HG03039 (cell line): ENCODE data around the gene IMPDH1.
A peak's percentile ranks its signal among the peaks of the same experiment; 100 is the strongest.

ENCODE experiments used
- ATAC-seq: cut with Tn5 transposase; IDR thresholded peaks from one replicate; pipeline ENCODE4 v1.9.1; 2021; ENCODE audit warnings: mild to moderate bottlenecking, moderate library complexity; ENCODE audit not compliant: unreplicated experiment

Gene IMPDH1

GRCh38 chr7:128363261-128363721, 46.5 kb downstream of the IMPDH1 start:
- no peak for ATAC-seq

GRCh38 chr7:128362670-128363069, 47.1 kb downstream of the IMPDH1 start:
- no peak for ATAC-seq

- ATAC-seq, result no peak
Measured at GRCh38 chr7:128361411-128362379, 48.1 kb downstream of the IMPDH1 start, which contains the start of gene PRRT4. TSS of gene PRRT4 (minus strand) at chr7:128361690.

DNA sequence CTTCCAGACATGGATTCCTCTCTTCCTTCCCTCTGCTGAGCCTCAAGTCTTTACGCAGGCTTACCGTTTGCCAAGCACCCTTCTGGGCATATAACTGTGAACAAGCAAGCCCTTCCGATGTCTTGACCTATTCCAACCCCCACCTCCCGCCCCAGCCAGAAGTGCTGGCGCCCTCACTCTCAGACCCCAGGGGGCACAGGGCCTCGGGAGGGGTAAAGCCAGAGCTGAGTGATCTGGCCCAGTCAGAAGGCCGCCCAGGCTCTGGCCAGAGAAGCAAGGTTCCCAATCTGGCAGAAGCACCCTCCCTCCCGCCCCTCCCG, 49.5 kb downstream of the IMPDH1 start:
- no peak for ATAC-seq

- no peak for ATAC-seq
Measured at GRCh38 chr7:128359939-128360338, 49.8 kb downstream of the IMPDH1 start.

DNA sequence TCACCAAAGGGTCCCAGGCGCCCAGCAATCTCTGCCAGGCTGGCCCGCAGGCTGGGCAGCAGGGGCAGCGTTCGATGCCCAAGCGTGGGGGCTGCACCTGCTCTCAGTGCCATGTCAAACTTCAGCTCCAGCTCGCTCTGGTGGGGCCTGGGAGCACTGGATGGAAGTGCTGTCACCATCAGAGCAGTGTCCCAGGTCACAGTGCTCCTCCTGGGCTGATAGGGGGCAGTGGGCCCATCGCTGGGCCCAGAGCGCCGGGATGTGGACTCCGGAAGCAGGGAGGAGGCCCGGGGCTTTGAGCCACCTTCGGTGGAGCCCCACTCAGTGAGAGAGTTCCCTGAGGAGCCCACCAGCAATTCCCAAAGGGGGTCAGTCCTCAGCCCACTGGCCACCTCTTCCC, 50.4 kb downstream of the IMPDH1 start:
- ATAC-seq, result no peak

DNA sequence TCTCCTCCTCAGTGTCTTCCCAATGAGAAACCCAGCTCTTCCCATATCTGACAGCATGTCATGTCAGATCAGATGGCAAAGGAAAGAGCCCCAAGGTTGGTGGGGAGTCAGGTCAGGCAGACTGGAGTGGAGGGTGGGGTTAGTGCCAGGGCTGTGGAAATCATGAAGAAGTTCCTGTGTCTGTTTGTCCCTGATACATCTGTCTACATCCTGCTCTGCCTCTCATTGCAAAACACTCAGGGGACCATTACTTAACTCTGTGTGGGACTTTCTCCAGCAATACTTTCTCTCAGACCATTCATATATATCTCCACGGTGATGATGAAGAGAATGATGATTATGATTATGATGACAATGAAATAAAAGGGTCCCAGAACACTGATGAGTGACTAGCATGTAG, 51.5 kb downstream of the IMPDH1 start:
- no peak for ATAC-seq

- ATAC-seq, result no peak
Measured at GRCh38 chr7:128357217-128357613, 52.6 kb downstream of the IMPDH1 start.

DNA sequence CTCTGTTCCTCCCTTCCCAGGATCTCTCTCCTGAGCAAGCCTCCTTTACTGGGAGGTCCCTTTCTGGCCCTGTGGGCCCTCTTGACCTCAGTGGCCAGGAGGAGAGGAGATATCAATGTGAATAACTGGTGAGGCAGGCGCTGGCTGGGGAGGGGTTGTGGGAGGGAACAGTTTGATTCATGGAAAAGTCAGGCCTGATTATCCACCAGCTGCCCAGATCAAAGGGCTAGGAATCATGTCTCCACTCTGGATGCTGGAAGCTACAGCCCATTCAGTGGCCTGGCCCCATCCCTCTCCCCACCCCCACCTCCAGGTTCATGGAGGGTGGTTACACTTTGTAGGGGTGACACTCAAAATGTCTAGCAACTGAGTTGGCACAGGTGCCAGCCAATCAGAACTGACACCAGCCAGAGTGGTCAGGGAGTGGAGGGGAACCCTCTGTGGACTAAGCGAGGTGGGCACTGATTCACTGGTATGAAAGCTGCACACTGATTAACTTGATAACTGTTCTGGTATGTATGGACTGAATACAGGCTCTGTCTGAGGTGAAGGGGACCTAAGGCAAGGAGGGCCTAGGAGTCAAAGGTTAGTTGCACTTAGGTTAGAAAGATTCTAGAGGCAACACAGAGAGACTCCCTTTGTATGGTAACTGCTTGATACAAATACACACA, 53.1 kb downstream of the IMPDH1 start:
- no peak for ATAC-seq

DNA sequence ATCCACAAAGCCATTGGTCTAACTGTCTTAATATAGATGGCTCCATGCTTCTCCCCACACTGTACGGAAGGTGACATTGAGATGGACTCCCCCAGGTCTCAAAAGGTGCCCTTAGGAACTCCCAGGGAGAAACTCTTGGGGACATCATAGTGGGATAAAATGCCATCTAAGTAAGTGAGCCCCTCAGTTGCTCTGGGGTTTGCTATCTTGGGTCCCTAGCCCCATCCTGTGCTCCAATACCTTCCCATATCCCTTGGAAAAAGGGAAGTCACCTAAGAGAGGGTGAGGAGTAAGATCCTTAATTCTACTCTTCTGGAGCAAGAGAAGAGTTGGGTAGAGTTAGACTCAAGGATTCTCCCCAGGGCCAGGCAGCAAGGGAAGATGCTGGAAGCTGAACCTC, 56.2 kb downstream of the IMPDH1 start:
- ATAC-seq, result no peak

DNA sequence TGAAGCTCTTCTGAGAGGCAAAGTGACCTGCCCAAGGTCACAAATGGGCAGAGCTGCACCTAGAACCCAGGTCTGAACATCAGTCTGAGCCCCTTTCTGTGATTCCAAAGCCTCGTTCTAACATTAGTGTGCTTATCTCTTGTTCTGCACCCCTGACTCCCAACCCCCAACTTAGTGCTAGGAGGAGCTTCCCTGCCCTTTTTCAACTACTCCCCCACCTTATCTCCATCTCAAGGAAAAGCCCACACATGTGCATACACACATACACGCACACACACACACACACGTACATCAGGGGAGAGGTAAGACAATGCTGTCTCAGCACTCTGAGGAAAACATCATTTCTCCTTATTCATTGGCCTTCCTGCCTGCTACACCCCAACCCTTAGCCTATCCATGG, 56.6 kb downstream of the IMPDH1 start:
- no peak for ATAC-seq

DNA sequence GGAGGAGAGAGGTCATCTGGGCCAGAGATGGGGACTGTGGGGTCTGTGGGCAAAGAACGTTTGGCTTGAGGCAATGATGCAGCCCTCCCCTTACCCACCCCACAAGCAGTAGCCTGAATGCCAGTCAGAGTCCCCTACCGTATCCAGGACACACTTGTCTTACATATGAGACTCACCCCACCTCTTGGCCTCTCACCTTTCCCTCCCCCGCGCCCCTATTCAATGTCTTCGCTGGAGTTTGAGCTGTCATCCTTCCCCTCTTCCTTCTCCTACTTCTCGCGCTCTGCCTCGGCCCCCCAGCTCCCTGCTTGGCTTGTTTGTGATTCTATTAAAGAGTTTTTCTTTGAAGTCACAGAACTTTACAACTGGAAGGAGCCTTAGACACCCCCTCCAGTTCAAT, 57.1 kb downstream of the IMPDH1 start:
- ATAC-seq, result no peak

DNA sequence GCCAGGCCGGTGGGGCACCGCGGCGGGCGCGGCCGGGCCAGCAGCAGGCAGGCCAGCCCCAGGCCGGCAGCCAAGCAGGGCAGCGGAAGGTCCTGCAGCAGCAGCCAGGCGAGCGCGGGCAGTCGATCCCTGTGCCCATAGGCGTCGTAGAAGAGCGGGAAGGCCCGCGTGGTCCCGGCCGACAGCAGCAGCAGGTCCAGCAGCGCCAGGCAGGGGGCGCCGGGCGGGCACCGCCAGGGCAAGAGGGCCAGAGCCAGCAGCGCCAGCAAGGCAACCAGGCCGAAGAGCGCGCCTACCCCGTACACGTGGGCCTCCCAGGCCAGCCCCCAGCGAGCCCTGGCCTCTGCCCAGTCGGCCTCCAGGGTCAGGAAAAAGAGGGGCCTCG, 57.6 kb downstream of the IMPDH1 start:
- ATAC-seq, result no peak

DNA sequence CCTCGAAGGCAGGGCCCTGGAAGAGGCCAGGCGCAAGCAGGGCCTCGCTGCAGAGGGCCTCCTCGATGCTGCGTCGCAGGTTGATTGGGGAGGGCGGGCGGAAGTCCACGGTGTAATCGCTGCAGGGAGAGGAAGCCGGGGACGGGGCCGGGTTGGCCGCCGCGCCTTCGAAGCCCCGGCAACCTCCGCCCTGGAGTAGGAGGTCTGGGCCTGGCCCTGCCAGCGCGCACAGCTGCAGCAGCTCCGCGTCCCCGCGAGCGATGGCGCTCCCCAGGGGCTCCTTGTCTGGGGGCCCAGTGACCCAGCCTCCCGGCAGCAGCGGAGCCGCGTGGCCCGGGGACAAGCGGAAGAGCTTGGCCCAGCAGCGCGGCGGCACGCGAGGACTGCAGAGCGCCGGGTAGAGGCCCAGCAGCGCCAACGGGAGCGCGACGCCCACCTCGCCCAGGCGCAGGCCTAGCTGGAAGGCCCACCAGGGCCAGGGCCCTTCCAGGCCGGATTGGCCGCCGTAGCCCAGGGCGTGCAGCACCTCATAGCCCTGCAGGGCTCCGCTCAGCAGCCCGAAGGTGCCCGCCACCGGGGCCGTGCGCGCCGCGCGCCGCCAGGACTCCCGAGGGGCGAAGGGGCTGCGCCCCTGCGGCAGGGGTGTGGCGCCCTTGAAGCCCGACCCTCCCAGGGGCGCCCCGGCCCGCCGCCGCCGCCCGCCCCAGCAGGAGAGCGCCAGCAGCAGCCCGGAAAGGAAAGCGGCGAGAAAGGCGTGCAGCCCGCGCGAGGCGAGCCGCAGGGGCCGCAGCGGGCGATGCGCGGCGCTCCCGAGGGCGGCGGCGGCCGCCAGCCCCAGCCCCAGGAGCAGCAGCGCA, 58.3 kb downstream of the IMPDH1 start:
- no peak for ATAC-seq

DNA sequence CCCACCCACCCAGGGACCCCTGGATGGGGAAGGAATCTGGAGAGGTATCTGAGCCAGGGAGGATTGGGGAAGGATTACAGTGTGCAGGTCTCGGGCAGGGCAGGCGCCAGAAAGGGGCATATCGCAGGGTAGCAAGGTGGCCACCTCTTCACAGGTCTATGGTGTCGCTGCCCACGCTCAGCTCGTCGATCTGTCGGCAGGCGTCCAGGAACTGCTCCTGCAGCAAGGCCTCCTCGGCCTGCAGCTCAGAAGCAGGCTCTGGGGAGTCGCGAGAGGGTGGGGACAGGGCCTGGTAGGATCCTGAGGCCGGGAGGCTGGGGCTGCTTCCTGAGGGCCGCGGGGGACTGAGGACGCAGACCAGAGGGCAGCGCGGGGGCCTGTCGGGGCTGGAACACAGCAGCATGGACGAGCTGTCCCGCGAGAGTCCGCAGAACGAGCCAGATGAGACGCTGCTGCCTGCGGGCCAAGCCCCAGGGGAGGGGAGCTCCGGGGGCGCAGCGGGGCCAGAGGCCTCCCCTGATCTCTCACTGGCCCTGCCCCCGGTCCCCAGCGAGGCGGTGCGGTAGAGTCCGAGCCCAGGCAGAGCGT, 59.0 kb downstream of the IMPDH1 start:
- ATAC-seq, result no peak

GRCh38 chr7:128349466-128349825, 60.3 kb downstream of the IMPDH1 start:
- ATAC-seq, result no peak

GRCh38 chr7:128347647-128348097, 62.1 kb downstream of the IMPDH1 start:
- no peak for ATAC-seq

DNA sequence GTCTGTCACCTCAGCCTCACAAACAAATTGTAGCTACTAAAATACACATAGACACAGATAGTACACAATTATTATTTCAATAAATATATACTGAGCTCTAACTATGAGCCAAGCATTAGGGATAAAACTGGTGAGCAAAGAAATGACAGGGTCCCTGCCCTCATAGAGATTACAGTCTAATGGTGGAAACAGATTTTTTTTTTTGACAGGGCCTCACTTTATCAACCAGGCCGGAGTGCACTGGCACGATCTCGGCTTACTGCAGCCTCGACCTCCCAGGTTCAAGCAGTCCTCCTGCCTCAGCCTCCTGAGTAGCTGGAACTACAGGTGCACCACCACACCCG, 65.4 kb downstream of the IMPDH1 start:
- ATAC-seq, result no peak

DNA sequence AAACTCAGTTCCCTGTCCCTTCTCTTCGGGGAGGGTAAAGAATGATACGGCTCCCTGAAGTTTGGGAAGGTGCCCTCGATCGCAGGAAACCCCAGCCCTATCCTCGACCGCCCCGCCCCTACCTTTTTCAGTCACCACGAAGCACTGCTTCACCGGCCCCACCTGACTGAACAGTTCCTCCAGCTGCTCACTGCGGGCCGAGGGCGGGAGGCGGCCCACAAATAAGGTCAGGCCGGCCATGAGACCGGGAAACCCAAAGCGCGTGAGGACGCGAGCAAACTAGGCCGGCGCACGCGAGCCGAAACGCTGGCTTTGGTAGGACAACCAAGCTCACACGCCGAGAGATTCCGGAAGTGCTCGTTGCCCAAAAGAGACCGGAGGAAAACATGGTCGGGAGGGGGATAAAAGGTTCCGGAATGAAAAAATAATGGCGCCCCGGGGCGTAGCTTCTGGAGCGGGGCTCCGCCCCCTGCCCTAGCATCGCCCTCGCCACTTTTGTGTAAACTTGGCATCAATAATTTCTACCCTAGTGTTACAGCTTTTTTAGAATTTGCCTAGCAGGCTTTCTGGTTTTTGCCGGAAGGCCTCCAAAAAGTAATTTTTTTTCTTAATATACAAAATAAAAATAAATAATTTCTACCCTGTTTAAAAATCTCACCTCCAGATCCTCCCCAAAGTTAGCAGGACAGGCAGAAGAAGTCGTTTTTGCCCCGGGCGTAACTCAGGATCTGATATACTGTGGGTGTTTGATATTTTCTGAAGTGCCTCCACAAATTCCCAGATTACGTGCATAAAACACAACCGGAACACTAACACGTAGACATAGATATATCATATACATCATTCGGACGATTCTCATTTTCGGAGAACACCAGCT, 66.0 kb downstream of the IMPDH1 start, which contains the start of gene RBM28:
Gene RBM28, minus strand, starts transcription at position 355 of the 877 bp plus-strand sequence. Its CDS starts 115 bp downstream, at position 240.
- ATAC-seq, result peak; percentile 89
